SU-DHL-6 (cell line): Measurements from ENCODE around the gene APH1B.

Source experiments
- CTCF ChIP-seq: fragments of 200-600 bp; sonication (generic); IDR thresholded peaks from one replicate; pipeline ENCODE4 v1.5.1; 2017; ENCODE audit warnings: antibody characterized with exemption, mild to moderate bottlenecking, low read length, moderate library complexity; ENCODE audit not compliant: insufficient read depth, poor library complexity, severe bottlenecking
- EZH2phosphoT487 ChIP-seq: fragments of 200-600 bp; sonication (generic), shearing (Covaris generic); conservative IDR thresholded peaks from 2 replicates; pipeline ENCODE4 v1.6.1; 2018; ENCODE audit warnings: mild to moderate bottlenecking, antibody characterized with exemption, low read length, moderate library complexity, mixed read lengths

GRCh38 chr15:63261311-63261710 is 16.1 kb upstream of the APH1B start:
- TF ChIP-seq CTCF: no peak
- TF ChIP-seq EZH2phosphoT487: no peak
